ENCODE results near the gene CHERP.
"Not testable (repeated sequence)": the region's sequence is repeated elsewhere in the genome, so short reads cannot be mapped to it uniquely, and the experiment has no call there.

Gene CHERP

GRCh38 chr19:16518483-16519229 is 23.6 kb downstream of the CHERP start:
- no peak for DNase-seq

GRCh38 chr19:16518061-16518460 is 24.2 kb downstream of the CHERP start:
- DNase-seq, result no peak

- DNase-seq, result no peak
Observed at GRCh38 chr19:16516923-16517610, 25.2 kb downstream of the CHERP start.

- no peak for DNase-seq
Observed at GRCh38 chr19:16516381-16516780, 25.9 kb downstream of the CHERP start.

GRCh38 chr19:16514383-16515019 is 27.7 kb downstream of the CHERP start:
- DNase-seq, result no peak

GRCh38 chr19:16512611-16513010 is 29.6 kb downstream of the CHERP start:
- DNase-seq, result not testable (repeated sequence)

GRCh38 chr19:16509141-16510061 is 32.8 kb downstream of the CHERP start:
- no peak for DNase-seq

GRCh38 chr19:16508546-16508945 is 33.7 kb downstream of the CHERP start:
- no peak for DNase-seq

GRCh38 chr19:16506961-16507360 is 35.3 kb downstream of the CHERP start:
- no peak for DNase-seq

- not testable (repeated sequence) for DNase-seq
Observed at GRCh38 chr19:16506161-16506560, 36.1 kb downstream of the CHERP start.

GRCh38 chr19:16504271-16504670 is 38.0 kb downstream of the CHERP start:
- DNase-seq, result no peak

- DNase-seq, result no peak
Observed at GRCh38 chr19:16497837-16498236, 44.4 kb downstream of the CHERP start.

GRCh38 chr19:16497042-16497441 is 45.2 kb downstream of the CHERP start:
- no peak for DNase-seq

- peak; percentile 35 for DNase-seq
Observed at GRCh38 chr19:16496613-16496983, 45.6 kb downstream of the CHERP start.

- DNase-seq, result peak; percentile 99
Observed at GRCh38 chr19:16495982-16496612, 46.1 kb downstream of the CHERP start, which contains the start of the genes C19orf44 and CALR3. C19orf44 (plus strand) TSS chr19:16496394; CDS start chr19:16500793, 4,399 bp downstream. CALR3 (minus strand) TSS chr19:16496167; CDS start chr19:16496129, 38 bp downstream.

- DNase-seq, result peak; percentile 10
Observed at GRCh38 chr19:16486476-16486875, 55.8 kb downstream of the CHERP start.

GRCh38 chr19:16482745-16483144 is 59.5 kb downstream of the CHERP start:
- DNase-seq, result no peak

- no peak for DNase-seq
Observed at GRCh38 chr19:16477311-16477710, 64.9 kb downstream of the CHERP start.

- DNase-seq, result no peak
Observed at GRCh38 chr19:16476401-16476800, 65.8 kb downstream of the CHERP start.

GRCh38 chr19:16473875-16474392 is 68.3 kb downstream of the CHERP start:
- no peak for DNase-seq

GRCh38 chr19:16472992-16473391 is 69.2 kb downstream of the CHERP start:
- no peak for DNase-seq

- not testable (repeated sequence) for DNase-seq
Observed at GRCh38 chr19:16472559-16472899, 69.7 kb downstream of the CHERP start.
